Stomach (tissue), 4 donors: Measurements from ENCODE around the gene CDH26.

Experiments used
- CTCF ChIP-seq, 7 experiments: fragments of 450-650 bp in 4 of 7; fragments of 200-600 bp in 3 of 7; sonication (generic) in 3 of 7; IDR thresholded peaks; one replicate each; pipeline ENCODE4 v1.5.1; 2016 to 2019; ENCODE audit warnings: antibody characterized with exemption in 7 of 7, control low read depth in 2 of 7, mild to moderate bottlenecking in 1 of 7
- POLR2A ChIP-seq, 4 donors: fragments of 450-650 bp; IDR thresholded peaks; one replicate each; pipeline ENCODE4 v1.6.1; 2016; ENCODE audit warnings: antibody characterized with exemption in 4 of 4, control low read depth in 2 of 4, mild to moderate bottlenecking in 1 of 4, moderate library complexity in 1 of 4
- POLR2AphosphoS5 ChIP-seq, 3 donors: sonication (generic); formaldehyde crosslinking; IDR thresholded peaks; one replicate each; pipeline ENCODE4 v1.6.1; 2016; ENCODE audit warnings: antibody characterized with exemption in 3 of 3

- no peak for TF ChIP-seq CTCF (IDR thresholded peaks at IDR 0.05)
- TF ChIP-seq POLR2A (IDR thresholded peaks at IDR 0.05), result no peak
- TF ChIP-seq POLR2AphosphoS5 (IDR thresholded peaks at IDR 0.05), result no peak
Observed at GRCh38 chr20:60040471-60041162, 82.4 kb downstream of the CDH26 start.
